GM21423 (cell line): Measurements from ENCODE around the gene PTPN11.
"Not testable (repeated sequence)": the region's sequence is repeated elsewhere in the genome, so short reads cannot be mapped to it uniquely, and the experiment has no call there.

Experiments
- ATAC-seq: cut with Tn5 transposase; IDR thresholded peaks from one replicate; pipeline ENCODE4 v1.9.1; 2021; ENCODE audit warnings: mild to moderate bottlenecking, moderate library complexity; ENCODE audit not compliant: unreplicated experiment

The PTPN11 gene

DNA sequence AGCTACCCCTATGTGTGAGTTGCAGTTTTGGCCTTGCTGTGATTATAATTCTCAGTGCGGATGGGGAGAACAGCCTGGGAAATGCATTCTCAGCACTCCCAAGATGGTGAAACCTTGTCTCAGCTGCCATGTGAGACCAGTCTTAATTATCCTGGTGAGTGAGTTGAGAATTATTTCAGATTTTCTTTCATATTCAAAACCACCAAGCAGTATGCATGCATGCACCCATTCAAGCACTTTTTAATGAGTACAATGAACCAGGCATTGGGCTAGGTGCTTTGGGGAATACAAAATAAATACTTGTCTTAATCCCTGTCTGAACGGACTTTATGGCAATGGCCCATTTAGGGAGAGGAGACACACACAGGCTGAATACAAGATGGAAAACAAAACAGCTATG lies 94.7 kb downstream of the PTPN11 start:
- ATAC-seq, result no peak

DNA sequence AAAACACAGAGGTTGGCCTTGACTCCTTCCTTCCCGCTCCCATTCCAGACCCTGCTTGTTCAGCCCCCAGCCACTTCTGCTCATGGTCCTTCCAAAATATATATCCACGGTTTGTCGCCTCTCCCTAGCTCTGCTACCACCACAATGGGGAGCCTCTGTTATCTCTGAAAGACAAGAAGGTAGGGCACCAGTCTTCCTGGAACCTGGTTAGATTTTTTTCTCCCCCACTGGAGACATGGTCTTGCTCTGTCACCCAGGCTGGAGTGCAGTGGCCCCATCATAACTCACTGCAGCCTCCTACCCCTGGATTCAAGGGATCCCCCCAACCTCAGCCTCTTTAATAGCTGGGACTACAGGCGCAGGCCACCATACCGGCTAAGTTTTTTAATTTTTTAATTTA lies 95.7 kb downstream of the PTPN11 start:
- no peak for ATAC-seq

DNA sequence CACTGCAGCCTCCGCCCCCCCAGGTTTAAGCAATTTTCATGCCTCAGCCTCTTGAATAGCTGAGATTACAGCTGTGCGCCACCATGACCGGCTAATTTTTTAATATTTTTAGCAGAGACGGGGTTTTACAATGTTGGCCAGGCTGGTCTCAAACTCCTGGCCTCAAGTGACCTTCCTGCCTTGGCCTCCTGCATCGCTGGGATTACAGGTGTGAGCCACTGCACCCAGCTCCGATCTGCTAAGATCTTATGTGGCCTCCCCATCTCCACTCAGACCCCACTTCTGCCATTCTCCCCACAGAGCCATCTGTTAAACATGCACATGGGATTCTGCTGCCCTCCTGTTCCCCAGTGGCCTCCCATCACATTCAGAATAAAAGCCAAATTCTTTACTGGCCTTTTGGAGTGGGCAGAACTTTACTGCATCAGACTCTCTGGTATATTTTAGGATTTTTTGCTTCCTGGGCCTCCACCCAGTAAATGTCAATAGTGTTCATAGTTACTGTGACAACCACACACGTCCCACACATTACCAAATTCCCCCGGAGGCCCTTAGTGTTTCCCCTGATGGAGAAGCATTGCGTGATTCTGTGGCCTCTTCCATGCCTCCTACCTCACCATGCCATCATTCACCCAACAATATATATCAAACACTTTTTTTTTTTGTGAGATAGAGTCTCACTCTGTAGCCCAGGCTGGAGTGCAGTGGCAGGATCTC lies 96.3 kb downstream of the PTPN11 start:
- ATAC-seq, result no peak

DNA sequence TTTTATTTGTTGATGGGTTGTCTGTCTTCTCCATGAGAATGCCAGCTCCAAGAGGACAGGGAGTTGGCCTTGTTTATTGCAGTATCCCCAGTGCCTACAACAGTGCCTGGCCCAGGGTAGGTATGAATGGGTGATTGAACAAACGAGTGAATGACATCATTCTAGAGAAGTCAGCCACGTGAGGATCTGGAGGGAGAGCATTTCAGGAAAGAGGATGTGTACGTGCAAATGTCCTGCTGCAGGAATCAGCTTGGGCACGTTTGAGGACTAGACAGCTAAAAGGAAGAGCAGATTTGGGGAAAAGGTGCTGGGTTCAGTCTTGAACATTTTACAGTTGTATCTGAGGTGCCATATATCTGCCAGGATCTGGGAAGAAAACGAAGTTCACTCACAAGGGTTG lies 97.1 kb downstream of the PTPN11 start:
- ATAC-seq, result no peak

DNA sequence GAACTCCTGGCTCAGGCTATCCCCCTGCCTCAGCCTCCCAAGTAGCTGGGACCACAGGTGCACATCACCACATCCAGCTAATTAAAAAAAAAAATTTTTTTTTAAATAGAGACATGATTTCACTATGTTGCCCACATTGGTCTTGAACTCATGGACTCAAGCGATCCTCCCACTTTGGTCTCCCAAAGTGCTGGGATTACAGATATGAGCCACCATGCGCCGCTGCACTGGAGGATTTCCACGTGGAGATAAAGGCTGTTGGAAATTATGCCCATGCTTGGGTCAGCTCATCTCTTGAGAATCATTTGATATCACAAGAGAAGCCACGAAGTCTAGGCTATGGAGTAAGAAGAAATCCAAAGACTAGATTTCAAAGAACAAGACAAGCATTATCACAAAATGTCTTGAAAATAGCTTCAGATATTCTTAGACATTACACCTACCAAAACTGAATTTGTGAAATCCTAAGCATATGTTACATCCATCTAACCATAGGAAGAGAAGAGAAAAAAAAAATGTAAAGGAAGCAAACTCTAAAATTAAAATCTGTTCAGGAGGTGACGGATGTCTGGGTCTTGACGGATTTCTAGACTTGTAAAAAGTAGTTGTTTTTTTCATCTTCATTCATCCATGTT lies 99.1 kb downstream of the PTPN11 start:
- ATAC-seq, result no peak

DNA sequence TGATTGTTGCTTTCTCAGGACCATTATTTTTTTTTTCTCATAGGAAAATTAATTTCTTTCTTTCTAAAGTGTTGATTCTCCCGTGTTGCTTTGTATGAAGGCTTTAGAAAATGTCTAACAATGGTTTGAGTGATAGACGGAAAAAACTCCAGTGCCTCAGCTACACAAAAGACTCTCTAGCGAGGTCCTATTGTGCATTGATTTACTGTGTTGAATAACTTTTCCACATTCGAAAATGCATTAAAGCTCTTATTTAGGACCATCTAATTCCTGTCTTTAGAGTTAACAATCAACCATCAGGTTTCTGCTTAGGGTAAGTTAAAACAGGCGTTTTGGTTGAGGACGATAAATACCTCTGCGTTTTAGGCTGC lies 99.6 kb downstream of the PTPN11 start:
- no peak for ATAC-seq

DNA sequence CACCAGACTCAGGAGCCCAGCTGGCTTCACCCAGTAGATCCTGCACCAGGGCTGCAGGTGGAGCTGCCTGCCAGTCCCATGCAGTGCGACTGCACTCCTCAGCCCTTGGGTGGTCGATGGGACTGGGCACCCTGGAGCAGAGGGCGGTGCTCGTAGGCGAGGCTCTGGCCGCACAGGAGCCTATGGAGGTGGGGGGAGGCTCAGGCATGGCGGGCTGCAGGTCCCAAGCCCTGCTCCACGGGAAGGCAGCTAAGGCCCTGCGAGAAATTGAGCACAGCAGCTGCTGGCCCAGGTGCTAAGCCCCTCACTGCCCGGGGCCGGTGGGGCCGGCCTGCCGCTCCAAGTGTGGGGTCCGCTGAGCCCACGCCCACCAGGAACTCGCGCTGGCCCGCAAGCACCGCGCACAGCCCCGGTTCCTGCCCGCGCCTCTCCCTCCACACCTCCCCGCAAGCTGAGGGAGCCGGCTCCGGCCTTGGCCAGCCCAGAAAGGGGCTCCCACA lies 101.1 kb downstream of the PTPN11 start:
- ATAC-seq, result not testable (repeated sequence)

DNA sequence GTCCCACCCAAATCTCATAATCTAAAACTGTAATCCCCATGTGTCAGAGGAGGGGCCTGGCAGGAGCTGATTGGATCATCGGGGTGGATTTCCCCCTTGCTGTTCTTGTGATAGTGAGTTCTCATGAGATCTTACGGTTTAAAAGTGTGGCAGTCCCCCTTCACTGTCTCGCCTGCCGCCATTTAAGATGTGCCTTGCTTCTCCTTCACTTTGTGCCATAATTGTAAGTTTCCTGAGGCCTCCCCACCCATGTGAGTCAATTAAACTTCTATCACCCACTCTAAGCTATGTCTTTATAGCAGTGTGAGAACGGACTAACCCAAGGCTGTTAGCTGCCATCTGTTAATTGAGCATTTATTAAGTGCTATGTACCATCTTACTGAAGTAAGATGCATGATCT lies 105.1 kb downstream of the PTPN11 start:
- ATAC-seq, result no peak

DNA sequence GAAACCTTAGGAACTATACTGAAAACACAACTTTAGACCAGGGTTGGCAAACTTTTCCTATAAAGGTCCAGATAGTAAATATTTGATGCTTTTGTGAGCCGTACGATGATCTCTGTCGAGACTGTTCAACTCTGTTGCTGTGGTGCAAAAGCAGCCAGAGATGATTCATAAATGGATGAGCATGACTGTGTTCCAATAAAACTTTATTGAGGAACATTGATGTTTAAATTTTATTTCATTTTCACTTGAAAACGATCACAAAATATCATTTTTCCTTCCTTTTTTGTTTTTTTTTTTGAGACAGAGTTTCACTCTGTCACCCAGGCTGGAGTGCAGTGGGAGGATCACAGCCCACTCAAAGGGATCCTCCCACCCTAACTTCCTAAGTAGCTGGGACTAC lies 105.5 kb downstream of the PTPN11 start:
- ATAC-seq, result no peak

DNA sequence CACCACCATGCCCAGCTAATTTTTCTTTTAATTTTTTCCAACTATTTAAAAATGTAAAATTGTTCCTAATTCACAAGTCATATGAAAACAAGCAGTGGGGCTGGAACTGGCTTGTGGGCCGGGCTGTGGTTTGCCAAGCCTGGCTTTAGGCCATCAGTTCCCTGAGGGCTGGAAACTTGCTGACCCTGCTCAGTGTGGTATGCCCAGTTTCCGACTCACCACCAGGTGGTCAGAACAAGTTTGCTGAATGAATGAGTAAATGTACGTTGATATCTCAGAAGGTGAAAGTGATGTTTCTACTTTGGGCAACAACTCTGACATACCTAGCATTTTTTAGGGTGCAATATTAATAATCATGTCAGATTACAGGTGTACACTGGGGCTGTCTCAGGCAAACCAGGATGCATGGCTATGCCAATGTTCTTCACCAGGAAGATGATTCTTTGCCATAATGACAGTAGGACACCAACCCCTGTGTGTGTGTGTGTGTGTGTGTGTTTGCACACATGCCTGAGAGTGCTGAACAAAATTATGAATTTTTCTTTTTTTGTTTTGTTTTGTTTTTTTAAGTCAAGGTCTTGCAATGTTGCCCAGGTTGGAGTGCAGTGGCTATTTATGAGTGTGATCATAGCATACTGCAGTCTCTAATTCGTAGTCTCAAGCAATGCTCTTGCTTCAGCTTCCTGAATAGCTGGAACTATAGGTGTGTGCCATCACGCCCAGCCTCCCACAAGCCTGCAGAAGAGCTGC lies 106.1 kb downstream of the PTPN11 start:
- no peak for ATAC-seq

DNA sequence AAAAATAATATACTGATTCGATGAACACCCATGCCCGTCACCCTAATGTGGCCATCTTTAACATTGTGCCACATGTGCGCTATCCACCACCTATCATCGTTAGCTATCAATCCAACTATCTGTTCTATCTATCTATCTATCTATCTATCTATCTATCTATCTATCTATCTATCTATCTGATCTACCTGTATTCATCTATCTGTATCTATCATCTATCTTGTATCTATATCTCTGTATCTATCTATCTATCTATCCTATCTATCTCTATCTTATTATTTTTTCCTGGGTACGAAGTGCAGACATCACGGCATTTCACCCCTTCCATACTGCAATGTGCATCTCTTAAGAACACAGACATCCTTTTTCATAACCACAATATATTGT lies 106.7 kb downstream of the PTPN11 start:
- no peak for ATAC-seq

DNA sequence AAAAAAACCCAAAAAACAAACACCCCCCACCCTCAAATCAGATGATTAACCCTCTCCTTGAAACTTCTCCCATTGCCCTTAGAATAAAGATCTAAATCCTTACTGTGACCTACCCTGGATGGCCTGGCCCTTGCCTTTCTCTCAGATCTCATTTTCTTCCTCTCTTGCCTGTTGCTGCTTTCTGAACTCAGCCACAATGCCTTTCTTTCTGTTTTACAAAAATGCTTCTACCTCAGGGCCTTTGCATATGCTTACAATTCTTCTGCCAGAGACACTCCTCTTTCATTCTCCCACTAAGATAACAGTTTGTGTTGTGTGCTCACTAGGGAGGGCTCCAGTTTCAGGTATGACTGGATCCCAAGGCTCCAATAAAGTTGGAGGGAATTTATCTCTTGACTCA lies 108.3 kb downstream of the PTPN11 start:
- no peak for ATAC-seq

DNA sequence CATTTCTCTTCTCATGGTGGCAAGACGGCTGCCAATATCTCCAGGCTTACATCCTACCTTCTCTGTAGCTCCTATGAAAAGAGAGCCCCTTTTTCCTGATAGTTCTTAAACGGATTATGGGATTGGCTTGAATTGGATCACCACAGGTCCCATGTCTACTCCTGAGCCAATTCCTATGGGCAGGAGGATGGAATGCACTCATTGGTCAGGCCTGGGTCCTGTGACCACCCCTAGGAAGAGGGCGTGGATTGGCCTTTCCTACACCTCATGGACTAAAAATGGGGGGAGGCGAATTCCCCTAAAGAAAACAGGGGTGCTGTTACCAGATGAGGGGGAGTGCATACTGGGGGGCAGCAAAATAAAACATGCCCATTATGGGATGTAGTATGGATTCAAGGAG lies 108.8 kb downstream of the PTPN11 start:
- no peak for ATAC-seq

DNA sequence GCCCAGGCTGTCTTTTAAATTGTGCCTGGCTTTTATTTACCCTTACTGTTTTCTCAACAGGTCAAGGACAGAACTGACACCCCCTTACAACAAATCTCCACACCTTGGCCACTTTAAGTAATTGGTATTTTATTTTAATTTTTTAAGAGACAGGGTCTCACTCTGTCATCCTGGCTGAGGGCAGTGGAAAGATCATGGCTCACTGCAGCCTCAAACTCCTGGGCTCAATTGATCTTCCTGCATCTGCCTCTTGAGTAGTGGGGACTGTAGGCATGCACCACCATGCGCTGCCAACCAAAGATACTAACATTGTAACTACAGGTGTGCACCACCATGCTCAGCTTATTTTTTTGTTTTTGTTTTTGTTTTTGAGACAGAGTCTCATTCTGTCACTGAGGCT lies 109.8 kb downstream of the PTPN11 start:
- ATAC-seq, result no peak

DNA sequence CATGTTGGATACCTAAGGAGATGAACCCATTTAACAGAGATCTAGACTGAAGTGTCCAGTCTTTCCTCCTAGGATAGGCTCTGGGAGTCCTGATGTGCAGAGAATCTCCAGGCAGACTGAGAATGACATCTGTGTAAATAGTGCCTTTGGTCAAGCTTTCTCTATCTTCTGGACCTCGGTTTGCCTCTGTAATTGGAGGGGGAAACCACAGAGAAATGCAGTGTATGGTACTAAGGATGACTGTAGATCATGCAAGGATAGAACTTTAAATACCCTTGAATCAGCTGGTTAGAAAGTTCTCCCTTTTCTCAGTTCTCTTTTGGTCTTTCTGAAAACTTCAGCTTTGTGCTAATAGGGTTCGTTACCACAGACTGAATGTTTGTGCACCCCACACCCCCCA lies 112.2 kb downstream of the PTPN11 start:
- no peak for ATAC-seq

DNA sequence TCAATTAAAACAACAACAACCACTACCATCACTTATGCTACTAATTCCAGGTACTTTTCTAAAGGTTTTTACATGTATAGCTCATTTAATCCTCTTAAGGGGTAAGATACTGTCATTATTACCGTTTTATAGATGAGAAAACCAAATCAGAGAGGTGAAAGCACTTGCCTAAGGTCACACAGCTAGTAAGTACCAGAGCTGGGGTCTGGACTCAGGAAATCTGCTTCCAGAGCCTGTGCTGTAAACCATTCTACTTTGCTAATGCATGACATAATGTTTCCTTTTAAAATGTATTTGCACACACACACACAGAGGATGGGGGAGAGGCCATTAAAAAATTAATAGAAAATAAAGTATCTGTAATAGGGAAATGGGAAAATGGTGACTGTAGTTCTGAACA lies 113.4 kb downstream of the PTPN11 start:
- no peak for ATAC-seq

DNA sequence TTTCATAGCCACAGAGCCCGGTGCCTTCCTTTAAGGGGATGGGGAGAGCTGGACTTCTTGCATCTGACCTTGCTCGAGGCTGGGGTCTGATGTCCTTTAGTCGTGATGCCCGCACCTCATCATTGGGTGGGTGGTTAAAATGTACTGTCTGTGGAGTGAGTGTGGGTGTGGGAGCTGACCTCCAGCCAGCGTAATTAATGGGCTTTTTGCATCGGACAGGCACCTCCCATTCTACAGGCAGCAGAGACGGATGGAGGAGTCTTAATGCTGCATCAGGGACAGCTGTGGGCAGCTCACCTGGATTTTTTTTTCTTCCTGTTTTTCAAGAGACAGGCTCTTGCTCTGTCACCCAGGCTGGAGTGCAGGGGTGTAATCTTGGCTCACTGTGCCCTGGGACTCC lies 114.8 kb downstream of the PTPN11 start:
- no peak for ATAC-seq

DNA sequence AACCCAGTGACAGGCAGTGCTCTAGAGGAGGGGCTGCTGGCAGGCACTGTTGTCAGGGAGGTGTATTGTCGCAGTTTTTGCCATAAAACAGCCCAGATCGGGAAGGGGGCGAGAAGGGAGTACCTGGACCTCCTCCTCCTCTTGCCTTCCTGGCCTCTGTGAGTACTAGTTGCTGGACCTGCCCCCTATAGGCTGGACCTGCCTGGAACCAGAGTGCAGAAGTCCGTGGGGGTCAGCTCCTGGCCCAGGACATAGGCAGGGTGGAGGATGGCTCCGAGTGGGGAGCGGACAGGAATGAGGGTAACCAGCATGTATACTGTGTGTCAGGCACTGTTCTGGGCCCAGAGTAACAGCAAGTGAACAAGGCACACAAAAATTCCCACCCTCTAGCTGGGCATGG lies 116.3 kb downstream of the PTPN11 start:
- ATAC-seq, result no peak

DNA sequence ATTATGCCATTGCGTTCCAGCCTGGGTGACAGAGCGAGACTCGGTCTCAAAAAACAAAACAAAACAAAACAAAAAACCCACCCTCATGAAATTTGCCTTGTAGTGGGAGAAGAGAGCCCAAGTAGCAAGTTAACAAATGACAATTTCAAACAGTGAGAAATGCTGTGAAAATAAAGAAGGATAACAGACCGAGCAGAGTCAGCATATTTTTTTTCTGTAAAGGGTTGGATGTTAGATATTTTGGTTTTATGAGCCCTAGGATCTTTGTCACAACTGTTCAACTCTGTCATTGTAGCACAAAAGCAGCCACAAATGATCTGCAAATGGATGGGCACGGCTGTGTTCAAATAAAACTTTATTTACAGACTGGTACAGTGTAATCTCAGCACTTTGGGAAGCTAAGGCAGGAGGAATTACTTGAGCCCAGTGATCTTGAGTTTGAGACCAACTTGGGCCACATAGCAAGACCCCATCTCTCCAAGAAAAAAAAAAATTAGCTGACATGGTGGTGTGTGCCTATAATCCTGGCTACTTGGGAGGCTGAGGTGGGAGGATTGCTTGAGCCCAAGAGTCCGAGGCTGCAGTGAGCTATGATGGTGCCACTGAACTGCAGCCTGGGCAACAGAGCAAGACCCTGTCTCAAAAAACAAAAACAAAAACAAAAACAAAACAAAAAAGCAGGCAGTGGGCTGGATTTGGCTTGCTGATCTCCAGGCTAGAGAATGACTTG lies 117.1 kb downstream of the PTPN11 start:
- ATAC-seq, result no peak

DNA sequence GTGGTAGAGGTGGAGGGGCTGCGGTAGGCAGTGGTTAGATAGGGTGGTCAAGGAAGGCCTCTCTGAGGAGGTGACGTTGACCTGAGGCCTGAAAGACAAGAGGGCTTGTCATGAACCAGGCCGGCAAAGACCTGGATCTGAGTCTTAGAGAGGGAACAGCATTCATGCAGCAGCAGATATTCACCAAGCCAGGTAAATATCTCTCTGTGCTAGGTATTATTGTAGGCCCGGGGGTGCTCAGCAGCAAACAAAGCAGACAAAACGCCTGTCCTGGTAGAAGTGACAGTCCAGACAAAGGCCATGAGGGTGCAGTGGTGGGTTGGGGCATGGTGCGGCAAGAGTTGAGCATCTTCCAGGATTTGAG lies 117.6 kb downstream of the PTPN11 start:
- ATAC-seq, result no peak

DNA sequence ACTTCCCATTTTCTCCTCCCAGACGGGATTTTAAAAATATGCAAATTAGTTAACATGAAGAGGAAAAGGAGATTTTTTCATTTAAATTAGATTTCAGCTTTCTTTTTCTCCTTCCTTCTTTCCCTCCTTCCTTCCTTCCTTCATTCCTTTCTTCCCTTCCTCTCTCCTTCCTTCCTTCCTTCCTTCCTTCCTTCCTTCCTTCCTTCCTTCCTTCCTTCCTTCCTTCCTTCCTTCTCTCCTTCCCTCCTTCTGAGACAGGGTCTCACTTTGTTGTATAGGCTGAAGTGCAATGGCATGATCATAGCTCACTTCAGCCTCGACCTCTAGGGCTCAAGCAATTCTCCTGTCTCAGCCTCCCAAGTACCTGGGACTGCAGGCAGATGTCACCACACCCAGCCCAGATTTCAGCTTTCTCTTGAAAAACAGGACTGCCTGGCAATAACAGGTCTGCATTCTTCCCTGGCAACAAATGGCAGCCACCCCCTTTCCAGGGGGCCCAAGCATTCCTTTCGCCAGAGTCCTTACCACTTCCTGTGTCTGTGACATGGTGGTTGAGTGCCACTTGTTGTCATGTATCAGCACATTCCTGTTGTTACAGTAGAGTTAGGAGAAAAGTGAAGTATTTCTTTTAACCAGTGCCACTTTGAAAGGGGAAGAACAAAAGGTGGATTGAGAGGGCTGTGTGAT lies 119.1 kb downstream of the PTPN11 start:
- ATAC-seq, result no peak
